Common myeloid progenitor, CD34-positive (primary cell): Measurements from ENCODE around the gene ANKRD18B.
"Not testable (repeated sequence)": the region's sequence is repeated elsewhere in the genome, so short reads cannot be mapped to it uniquely, and the experiment has no call there.

Experiments
- CTCF ChIA-PET: fragments of 350-600 bp; sonication (Branson Sonifier 250); formaldehyde crosslinking; loops from one replicate; lab custom pipeline; 2021; ENCODE audit warnings: antibody characterized with exemption; lab: Charles Lee
- POLR2A ChIA-PET: fragments of 350-600 bp; sonication (Branson Sonifier 250); formaldehyde crosslinking; loops from one replicate; lab custom pipeline; 2021; ENCODE audit warnings: antibody characterized with exemption; lab: Charles Lee
- DNase-seq, 3 donors: peaks; one replicate each; pipeline versions ENCODE4 v3.0.0 to v3.0.0-alpha.2; 2013
- H3K27ac ChIP-seq, 2 experiments: 1 replicate in 1 of 2; 2 replicates in 1 of 2; pipeline ENCODE4 v1.7.0; 2013; ENCODE audit warnings: inconsistent platforms in 2 of 2, low read length in 2 of 2, mild to moderate bottlenecking in 2 of 2, low read depth in 1 of 2, moderate library complexity in 1 of 2; ENCODE audit not compliant: severe bottlenecking in 2 of 2, insufficient read depth in 1 of 2, poor library complexity in 1 of 2
- H3K27me3 ChIP-seq, 5 experiments: replicated peaks in 2 of 5; 1 replicate in 3 of 5; 2 replicates in 2 of 5; pipeline versions ENCODE4 v1.6.1 to v1.7.0; 2013; ENCODE audit warnings: low read length in 4 of 5, mild to moderate bottlenecking in 2 of 5, moderate library complexity in 2 of 5, inconsistent platforms in 1 of 5; ENCODE audit not compliant: insufficient read depth in 5 of 5, control insufficient read depth in 4 of 5
- H3K36me3 ChIP-seq, 4 experiments: 1 replicate in 2 of 4; 2 replicates in 2 of 4; pipeline versions ENCODE4 v1.6.1 to v1.7.0; 2013; ENCODE audit warnings: low read length in 3 of 4, control low read depth in 1 of 4, mild to moderate bottlenecking in 1 of 4; ENCODE audit not compliant: control insufficient read depth in 4 of 4, insufficient read depth in 4 of 4
- H3K4me1 ChIP-seq, 4 experiments: 1 replicate in 3 of 4; 2 replicates in 1 of 4; pipeline versions ENCODE4 v1.6.1 to v1.7.1; 2013; ENCODE audit warnings: low read length in 3 of 4, mild to moderate bottlenecking in 3 of 4, control low read depth in 1 of 4, inconsistent platforms in 1 of 4, moderate library complexity in 1 of 4; ENCODE audit not compliant: control insufficient read depth in 4 of 4, insufficient read depth in 4 of 4; ENCODE audit errors: control extremely low read depth in 1 of 4
- H3K4me3 ChIP-seq, 7 experiments: 1 replicate in 4 of 7; 2 replicates in 3 of 7; pipeline versions ENCODE4 v1.5.1 to v1.7.0; 2013; ENCODE audit warnings: mild to moderate bottlenecking in 7 of 7, low read length in 6 of 7, moderate library complexity in 6 of 7, inconsistent platforms in 2 of 7, low read depth in 2 of 7, control low read depth in 1 of 7; ENCODE audit not compliant: insufficient read depth in 4 of 7, control insufficient read depth in 1 of 7; ENCODE audit errors: extremely low read depth in 1 of 7
- H3K9me3 ChIP-seq, 5 experiments: 1 replicate in 4 of 5; 2 replicates in 1 of 5; pipeline versions ENCODE4 v1.6.1 to v1.7.1; 2013; ENCODE audit warnings: low read length in 4 of 5, mild to moderate bottlenecking in 2 of 5, inconsistent platforms in 1 of 5, low read depth in 1 of 5, moderate library complexity in 1 of 5; ENCODE audit not compliant: control insufficient read depth in 4 of 5, insufficient read depth in 2 of 5; ENCODE audit errors: control extremely low read depth in 1 of 5
- WGBS: methylation state at CpG from one replicate; pipeline ENCODE4 v1.1.5; 2013; ENCODE audit not compliant: insufficient coverage; 5-methylcytosine and 5-hydroxymethylcytosine counted together

ANKRD18B gene

GRCh38 chr9:33512535-33512934, 11.5 kb upstream of the ANKRD18B start:
- H3K27me3 ChIP-seq, H3K27ac ChIP-seq, H3K36me3 ChIP-seq, H3K4me1 ChIP-seq, H3K9me3 ChIP-seq, H3K4me3 ChIP-seq, POLR2A ChIA-PET, DNase-seq: not testable (repeated sequence)
- CTCF ChIA-PET, result interaction anchor here (1.0 kb wide), 1 partner anchor 11 kb away, joined by 3 read pairs; no protein-coding TSS in a partner anchor
- no CpG with 5 or more reads among the region's 2 CpGs for WGBS

GRCh38 chr9:33515342-33515995, 8.6 kb upstream of the ANKRD18B start:
- DNase-seq, CTCF ChIA-PET, H3K27me3 ChIP-seq: not testable (repeated sequence)

GRCh38 chr9:33516397-33516796, 7.7 kb upstream of the ANKRD18B start:
- CTCF ChIA-PET, POLR2A ChIA-PET: not testable (repeated sequence)

More at GRCh38 chr9:33515342-33515995, 8.6 kb upstream of the ANKRD18B start:
- H3K36me3 ChIP-seq, H3K27ac ChIP-seq, H3K4me1 ChIP-seq, H3K4me3 ChIP-seq, POLR2A ChIA-PET, H3K9me3 ChIP-seq: not testable (repeated sequence)
- WGBS, result no CpG with 5 or more reads among the region's 2 CpGs

GRCh38 chr9:33517373-33517772, 6.7 kb upstream of the ANKRD18B start:
- POLR2A ChIA-PET, result no interaction called here
- H3K4me1 ChIP-seq, result no peaks in the 10 kb centered on the region
- H3K4me3 ChIP-seq, result no peak overlapping the region
- CTCF ChIA-PET, result interaction anchor here (1.0 to 2.1 kb wide), 2 partner anchors 13 to 21 kb away, joined by 3 to 6 read pairs; no protein-coding TSS in a partner anchor
- H3K27me3 ChIP-seq, result peaks cover 0 to 8% (median 0%) of the 10 kb centered on the region in 5 experiments
- H3K9me3 ChIP-seq, result peaks cover 0 to 7% (median 0%) of the 10 kb centered on the region in 5 experiments
- H3K27ac ChIP-seq, result no peak overlapping the region
- WGBS, result no CpG with 5 or more reads among the region's 2 CpGs
- DNase-seq, result peak in 2 of 3 donors; percentile 38 to 40
- H3K36me3 ChIP-seq, result no peaks in the 10 kb centered on the region

More at GRCh38 chr9:33516397-33516796, 7.7 kb upstream of the ANKRD18B start:
- H3K4me1 ChIP-seq, DNase-seq, H3K27ac ChIP-seq, H3K9me3 ChIP-seq, H3K36me3 ChIP-seq, H3K27me3 ChIP-seq, H3K4me3 ChIP-seq: not testable (repeated sequence)
- WGBS, result no CpG with 5 or more reads among the region's 1 CpG

GRCh38 chr9:33517934-33518577, 6.0 kb upstream of the ANKRD18B start:
- DNase-seq, H3K27me3 ChIP-seq, H3K36me3 ChIP-seq, H3K4me3 ChIP-seq, H3K4me1 ChIP-seq, POLR2A ChIA-PET, H3K9me3 ChIP-seq, H3K27ac ChIP-seq: not testable (repeated sequence)
- 100% methylated on average over 1 of the region's 6 CpGs for WGBS
- CTCF ChIA-PET, result interaction anchor here (2.1 kb wide), 1 partner anchor 22 kb away, joined by 6 read pairs; no protein-coding TSS in a partner anchor

- H3K27ac ChIP-seq, CTCF ChIA-PET, POLR2A ChIA-PET, H3K9me3 ChIP-seq, H3K4me3 ChIP-seq, H3K36me3 ChIP-seq, DNase-seq: not testable (repeated sequence)
- peaks cover 0 to 16% (median 14%) of the 10 kb centered on the region in 4 experiments for H3K4me1 ChIP-seq
- 100% methylated on average over 4 of the region's 6 CpGs for WGBS
- peaks cover 0 to 40% (median 4%) of the 10 kb centered on the region in 5 experiments for H3K27me3 ChIP-seq
These were observed 2.2 kb upstream of the ANKRD18B start for GRCh38 chr9:33521861-33522260.
